ENCODE data around the gene CCNC.

Gene CCNC

DNA sequence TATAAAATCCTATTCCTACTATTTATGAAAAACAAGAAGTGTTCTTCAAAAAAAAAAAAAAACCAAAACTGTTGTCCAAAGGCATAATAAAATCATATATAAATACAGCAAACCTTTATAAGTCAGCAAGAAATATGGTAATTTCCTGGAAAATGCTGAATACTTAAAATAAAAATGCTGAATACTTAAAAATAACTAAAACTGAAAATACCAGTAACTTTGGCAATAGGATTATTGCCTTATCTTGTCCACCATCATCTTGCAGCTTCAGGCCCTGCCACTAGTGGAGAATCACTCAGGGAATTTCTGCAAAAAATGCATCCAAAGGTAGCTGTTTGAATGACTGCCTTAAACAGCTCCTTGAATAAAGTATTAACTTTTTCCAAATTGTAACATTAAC is 24.5 kb downstream of the CCNC start:
- no peak for DNase-seq

DNA sequence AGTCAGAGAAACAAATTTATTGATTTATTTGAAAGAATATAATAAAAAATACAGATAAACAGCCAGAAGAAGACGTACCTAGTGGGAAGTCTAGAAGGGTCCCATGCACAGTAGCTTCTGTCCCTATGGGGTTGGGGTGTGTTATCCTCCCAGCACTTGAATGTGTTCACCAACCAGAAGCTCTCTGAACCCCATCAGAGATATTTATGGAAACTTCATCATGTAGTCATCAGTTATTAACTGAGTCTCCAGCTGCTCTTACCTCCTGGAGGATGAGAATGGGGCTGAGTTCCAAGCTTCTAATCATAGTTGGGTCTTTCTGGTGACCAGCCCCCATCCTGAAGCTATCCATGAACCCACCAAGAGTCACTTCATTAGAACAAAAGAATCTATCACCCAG is 37.8 kb downstream of the CCNC start:
- DNase-seq, result no peak

- DNase-seq, result no peak
Observed at GRCh38 chr6:99522531-99522930, 45.9 kb downstream of the CCNC start.

DNA sequence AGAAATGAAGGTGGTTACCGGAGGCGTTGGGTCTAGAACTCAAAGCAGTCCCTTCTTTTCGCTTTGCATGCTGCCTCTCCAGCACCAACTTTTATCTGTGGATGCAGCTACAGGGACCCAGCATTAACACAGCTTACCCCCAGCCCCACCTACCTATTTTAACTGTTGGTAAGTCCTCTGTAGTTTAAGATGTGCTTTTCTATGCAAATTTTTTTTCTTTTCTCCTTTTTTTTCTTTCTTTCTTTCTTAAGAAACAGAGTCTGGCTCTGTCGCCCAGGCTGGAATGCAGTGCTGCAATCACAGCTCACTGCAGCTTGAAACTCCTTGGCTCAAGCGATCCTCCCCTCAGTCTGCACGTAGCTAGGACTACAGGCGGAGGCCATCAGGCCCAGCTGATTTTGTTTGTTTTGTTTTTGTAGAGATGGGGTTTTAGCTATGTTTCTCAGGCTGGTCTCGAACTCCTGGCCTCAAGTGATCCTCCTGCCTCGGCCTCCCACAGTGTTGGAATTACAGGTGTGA is 46.8 kb downstream of the CCNC start:
- DNase-seq, result peak in 1 of 2 experiments; percentile 47

GRCh38 chr6:99520855-99521632 is 47.4 kb downstream of the CCNC start:
- peak; percentile 79 to 84 for DNase-seq

- no peak for DNase-seq
Observed at GRCh38 chr6:99519446-99519845, 49.0 kb downstream of the CCNC start.

DNA sequence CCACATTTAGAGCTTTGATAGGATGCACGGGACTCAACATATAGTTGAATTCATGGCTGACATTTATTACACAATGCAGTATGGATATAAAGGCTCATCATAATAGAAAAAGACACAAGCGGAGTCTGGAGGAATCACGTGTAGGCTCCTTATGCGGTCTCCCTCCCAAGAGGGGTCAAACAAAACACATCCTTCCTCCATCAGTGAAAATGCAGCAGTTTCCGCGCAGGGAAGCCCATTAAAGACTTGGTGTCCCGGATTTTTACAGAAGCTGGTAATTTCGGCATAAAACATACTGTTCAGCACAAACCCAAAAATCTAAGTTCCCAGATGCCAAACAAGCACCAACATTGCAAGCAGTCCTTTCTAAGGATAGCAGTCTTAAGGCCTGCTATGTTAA is 54.4 kb downstream of the CCNC start:
- no peak for DNase-seq

GRCh38 chr6:99512033-99512432 is 56.4 kb downstream of the CCNC start:
- no peak for DNase-seq

DNA sequence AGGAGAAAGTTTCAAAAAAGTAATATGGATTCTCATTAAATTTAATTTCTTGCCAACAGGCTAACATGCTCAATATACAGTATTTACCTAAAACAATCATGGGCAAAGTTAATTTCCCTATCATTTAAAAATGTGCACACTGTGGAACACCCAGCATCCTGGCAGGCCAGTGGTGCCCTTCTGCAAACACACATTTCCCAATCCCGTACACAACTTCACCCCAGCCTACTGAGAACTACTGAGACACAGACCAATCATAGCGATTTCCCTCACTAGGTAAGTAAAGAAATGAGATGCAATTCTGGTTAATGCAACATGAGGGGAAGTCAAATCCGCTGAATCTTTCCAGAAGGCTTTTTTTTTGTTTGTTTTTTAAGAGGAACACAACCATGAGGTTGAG is 60.8 kb downstream of the CCNC start:
- DNase-seq, result no peak

DNA sequence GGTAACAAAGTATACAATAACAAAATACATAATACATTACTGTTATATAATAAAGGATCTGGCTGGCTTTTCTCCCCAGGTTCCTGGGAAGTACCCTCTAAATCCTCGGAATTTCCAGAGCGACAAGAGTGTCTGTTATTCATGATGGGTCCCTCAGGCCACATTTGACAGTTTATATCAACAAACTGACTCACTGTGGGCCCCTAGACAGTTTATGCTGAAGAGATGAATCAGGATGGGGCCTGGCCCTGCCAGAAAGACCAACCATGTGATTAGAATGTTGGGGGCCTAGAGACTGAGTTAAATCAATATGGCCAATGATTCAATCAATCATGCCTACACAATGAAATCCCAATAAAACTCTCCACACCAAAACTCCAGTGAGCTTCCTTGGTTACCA is 66.7 kb downstream of the CCNC start:
- DNase-seq, result no peak

DNA sequence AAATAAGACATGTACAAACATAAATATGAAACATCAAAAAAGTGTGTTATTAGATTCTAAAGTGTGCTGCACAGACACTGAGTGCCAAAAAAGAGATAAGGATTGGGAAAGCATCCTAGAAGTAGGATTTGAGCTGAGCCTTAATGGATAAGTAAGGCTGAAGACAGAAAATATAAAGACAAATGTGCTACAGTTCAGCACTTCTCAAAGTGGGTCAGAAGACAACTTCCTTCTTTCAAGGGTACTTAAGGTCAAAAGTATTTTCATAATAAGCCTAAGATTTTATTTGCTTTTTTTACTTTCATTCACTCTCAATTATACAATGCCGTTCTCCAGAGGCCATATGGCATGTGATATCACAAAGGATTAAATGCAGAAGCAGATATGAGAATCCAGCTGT is 70.0 kb downstream of the CCNC start:
- DNase-seq, result no peak

DNA sequence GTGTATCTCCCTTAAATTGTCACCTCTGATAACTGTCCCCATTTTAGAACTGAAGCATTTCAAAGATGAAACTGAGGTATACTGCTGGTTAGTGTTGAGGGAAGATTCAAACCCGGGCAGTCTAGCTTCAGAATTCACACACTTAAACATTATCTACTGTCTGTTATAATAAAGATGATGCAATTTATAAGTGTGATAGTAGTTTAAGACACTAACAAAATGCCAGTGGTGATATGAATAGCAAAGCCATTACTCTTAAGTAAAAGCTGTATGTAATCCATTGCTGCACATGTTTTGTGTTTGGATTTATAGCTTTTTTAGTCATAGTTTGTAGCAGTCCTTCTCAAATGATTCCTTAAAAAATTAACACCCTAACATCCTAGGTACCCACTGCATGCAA is 73.0 kb downstream of the CCNC start:
- no peak for DNase-seq
